ENCODE data around the gene GPS1.

GPS1 gene

GRCh38 chr17:82051776-82052637, at the start of gene GPS1, which contains the start of gene RFNG:
Gene GPS1 (plus strand): TSS chr17:82051898. CDS start chr17:82051932, 34 bp downstream.
Gene RFNG (minus strand): TSS chr17:82051811. CDS start chr17:82051766, 45 bp downstream.
- H3K9me3 ChIP-seq (ENCODE audit: control insufficient read depth, low read depth, low read length): no peaks in the 10 kb centered on the region
- no peaks in the 10 kb centered on the region for H3K27me3 ChIP-seq (ENCODE audit: control insufficient read depth, insufficient read depth, low read length)
- peaks cover 35% of the 10 kb centered on the region for H3K36me3 ChIP-seq (ENCODE audit: control insufficient read depth, low read depth, low read length)
- peak within 1 kb of the TSS; percentile 62 for H3K9ac ChIP-seq (ENCODE audit: low read length)
- peak within 1 kb of the TSS; percentile 85 for H3K4me3 ChIP-seq (ENCODE audit: low read length)
- H3K27ac ChIP-seq (ENCODE audit: low read length): no peak within 1 kb of the TSS
- H3K4me1 ChIP-seq (ENCODE audit: control insufficient read depth, low read depth, low read length): no peaks in the 10 kb centered on the region

- H3K9me3 ChIP-seq (ENCODE audit: control insufficient read depth, low read depth, low read length): no peaks in the 10 kb centered on the region
Measured at GRCh38 chr17:82003411-82004381, 48.0 kb upstream of the GPS1 start.

GRCh38 chr17:82004517-82005455, 46.9 kb upstream of the GPS1 start:
- Histone ChIP-seq H3K9me3 (ENCODE audit: control insufficient read depth, low read depth, low read length) (no peaks in the 10 kb centered on the region), H3K4me3 (ENCODE audit: low read length) (no peak overlapping the region), H3K36me3 (ENCODE audit: control insufficient read depth, low read depth, low read length) (no peaks in the 10 kb centered on the region), H3K9ac (ENCODE audit: low read length) (no peak overlapping the region), H3K4me1 (ENCODE audit: control insufficient read depth, low read depth, low read length) (no peaks in the 10 kb centered on the region), H3K27ac (ENCODE audit: low read length) (no peak overlapping the region), H3K27me3 (ENCODE audit: control insufficient read depth, insufficient read depth, low read length) (no peaks in the 10 kb centered on the region)

More at GRCh38 chr17:82003411-82004381, 48.0 kb upstream of the GPS1 start:
- no peaks in the 10 kb centered on the region for H3K4me1 ChIP-seq (ENCODE audit: control insufficient read depth, low read depth, low read length)
- no peak overlapping the region for H3K27ac ChIP-seq (ENCODE audit: low read length)
- H3K36me3 ChIP-seq (ENCODE audit: control insufficient read depth, low read depth, low read length): no peaks in the 10 kb centered on the region
- H3K9ac ChIP-seq (ENCODE audit: low read length): no peak overlapping the region
- H3K27me3 ChIP-seq (ENCODE audit: control insufficient read depth, insufficient read depth, low read length): no peaks in the 10 kb centered on the region
- H3K4me3 ChIP-seq (ENCODE audit: low read length): no peak overlapping the region

DNA sequence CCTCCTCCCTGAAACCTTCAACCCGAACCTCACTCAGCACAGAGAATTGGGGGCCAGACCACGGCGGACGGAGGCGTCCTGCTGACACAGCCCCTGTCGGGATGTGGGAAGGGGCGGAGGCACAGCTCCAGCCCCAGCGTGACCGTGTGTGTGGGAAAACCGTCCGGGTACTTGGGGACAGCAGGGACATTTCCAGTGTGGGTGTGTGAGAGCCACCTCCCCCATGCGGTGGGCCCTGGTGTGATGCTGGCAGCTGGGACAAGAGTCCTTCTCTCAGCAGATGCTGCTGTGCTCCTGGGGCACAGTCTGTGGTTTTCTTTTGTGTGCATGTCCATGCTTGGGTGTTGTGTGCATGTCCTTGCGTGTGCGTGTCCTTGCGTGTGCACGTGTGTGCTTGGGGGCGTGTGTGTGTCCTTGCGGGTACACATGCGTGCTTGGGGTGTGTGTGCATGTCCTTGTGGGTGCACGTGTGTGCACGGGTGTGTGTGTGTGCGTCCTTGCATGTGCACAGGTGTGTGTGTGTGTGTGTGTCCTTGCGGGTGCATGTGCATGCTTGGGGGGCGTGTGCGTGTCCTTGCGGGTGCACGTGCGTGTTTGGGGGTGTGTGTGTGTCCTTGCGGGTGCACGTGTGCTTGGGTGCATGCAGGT, 45.9 kb upstream of the GPS1 start:
- no peak overlapping the region for H3K9ac ChIP-seq (ENCODE audit: low read length)
- no peaks in the 10 kb centered on the region for H3K4me1 ChIP-seq (ENCODE audit: control insufficient read depth, low read depth, low read length)
- H3K27ac ChIP-seq (ENCODE audit: low read length): no peak overlapping the region
- H3K9me3 ChIP-seq (ENCODE audit: control insufficient read depth, low read depth, low read length): no peaks in the 10 kb centered on the region
- H3K4me3 ChIP-seq (ENCODE audit: low read length): no peak overlapping the region
- no peaks in the 10 kb centered on the region for H3K36me3 ChIP-seq (ENCODE audit: control insufficient read depth, low read depth, low read length)
- H3K27me3 ChIP-seq (ENCODE audit: control insufficient read depth, insufficient read depth, low read length): no peaks in the 10 kb centered on the region

- no peaks in the 10 kb centered on the region for H3K36me3 ChIP-seq (ENCODE audit: control insufficient read depth, low read depth, low read length)
- H3K27me3 ChIP-seq (ENCODE audit: control insufficient read depth, insufficient read depth, low read length): no peaks in the 10 kb centered on the region
- H3K27ac ChIP-seq (ENCODE audit: low read length): no peak overlapping the region
- no peaks in the 10 kb centered on the region for H3K9me3 ChIP-seq (ENCODE audit: control insufficient read depth, low read depth, low read length)
- no peak overlapping the region for H3K4me3 ChIP-seq (ENCODE audit: low read length)
- H3K4me1 ChIP-seq (ENCODE audit: control insufficient read depth, low read depth, low read length): no peaks in the 10 kb centered on the region
- H3K9ac ChIP-seq (ENCODE audit: low read length): no peak overlapping the region
Measured at GRCh38 chr17:82006468-82007227, 45.0 kb upstream of the GPS1 start.

- H3K9ac ChIP-seq (ENCODE audit: low read length): no peak overlapping the region
- no peaks in the 10 kb centered on the region for H3K9me3 ChIP-seq (ENCODE audit: control insufficient read depth, low read depth, low read length)
- no peak overlapping the region for H3K4me3 ChIP-seq (ENCODE audit: low read length)
- no peaks in the 10 kb centered on the region for H3K36me3 ChIP-seq (ENCODE audit: control insufficient read depth, low read depth, low read length)
- H3K27ac ChIP-seq (ENCODE audit: low read length): no peak overlapping the region
- H3K4me1 ChIP-seq (ENCODE audit: control insufficient read depth, low read depth, low read length): no peaks in the 10 kb centered on the region
- no peaks in the 10 kb centered on the region for H3K27me3 ChIP-seq (ENCODE audit: control insufficient read depth, insufficient read depth, low read length)
Measured at GRCh38 chr17:82007228-82007494, 44.5 kb upstream of the GPS1 start.

DNA sequence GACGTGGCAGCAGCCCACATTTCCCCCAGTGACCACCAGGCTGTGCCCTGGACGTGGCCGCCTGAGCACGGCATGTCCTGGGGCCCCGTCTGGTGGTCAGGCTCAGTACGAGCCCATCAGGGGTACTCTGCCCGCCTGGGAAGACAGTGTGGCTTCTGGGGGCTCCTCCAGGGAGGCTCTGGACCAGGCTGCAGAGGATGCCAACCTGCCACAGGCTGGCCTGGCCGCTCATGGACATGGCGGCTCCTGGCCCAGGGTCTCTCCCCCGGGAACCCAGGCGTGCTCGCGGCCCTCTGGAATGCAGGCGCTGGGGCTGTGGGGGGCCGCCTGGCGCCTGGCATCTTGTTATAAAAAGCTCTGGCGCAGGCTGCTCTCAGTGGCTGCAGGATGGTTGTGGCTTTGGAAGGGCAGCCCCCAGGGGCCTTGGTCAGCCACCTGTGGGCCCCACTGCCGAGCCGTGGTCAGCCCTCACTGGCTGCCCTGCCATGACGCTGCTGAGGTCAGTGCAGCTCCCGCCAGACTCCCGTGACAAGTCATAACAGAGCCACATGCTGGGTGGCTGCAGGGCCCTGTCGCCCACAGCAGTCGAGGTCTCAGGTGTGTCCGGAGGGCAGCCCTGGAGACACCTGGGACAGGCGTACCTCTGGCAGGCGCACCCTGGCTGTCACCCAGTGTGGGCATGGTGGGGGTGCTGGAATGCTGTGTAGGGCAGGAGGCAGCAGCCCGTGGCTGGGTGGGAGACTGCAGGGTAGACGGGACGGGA, 44.0 kb upstream of the GPS1 start:
- Histone ChIP-seq H3K4me3 (ENCODE audit: low read length) (no peak overlapping the region), H3K27me3 (ENCODE audit: control insufficient read depth, insufficient read depth, low read length) (no peaks in the 10 kb centered on the region), H3K27ac (ENCODE audit: low read length) (no peak overlapping the region), H3K4me1 (ENCODE audit: control insufficient read depth, low read depth, low read length) (no peaks in the 10 kb centered on the region), H3K36me3 (ENCODE audit: control insufficient read depth, low read depth, low read length) (no peaks in the 10 kb centered on the region), H3K9me3 (ENCODE audit: control insufficient read depth, low read depth, low read length) (no peaks in the 10 kb centered on the region), H3K9ac (ENCODE audit: low read length) (no peak overlapping the region)

GRCh38 chr17:82008258-82008940, 43.3 kb upstream of the GPS1 start:
- H3K4me1 ChIP-seq (ENCODE audit: control insufficient read depth, low read depth, low read length): no peaks in the 10 kb centered on the region
- H3K9ac ChIP-seq (ENCODE audit: low read length): no peak overlapping the region
- H3K4me3 ChIP-seq (ENCODE audit: low read length): no peak overlapping the region
- H3K36me3 ChIP-seq (ENCODE audit: control insufficient read depth, low read depth, low read length): no peaks in the 10 kb centered on the region
- no peak overlapping the region for H3K27ac ChIP-seq (ENCODE audit: low read length)
- no peaks in the 10 kb centered on the region for H3K27me3 ChIP-seq (ENCODE audit: control insufficient read depth, insufficient read depth, low read length)
- H3K9me3 ChIP-seq (ENCODE audit: control insufficient read depth, low read depth, low read length): no peaks in the 10 kb centered on the region

GRCh38 chr17:82008941-82009405, 42.7 kb upstream of the GPS1 start:
- Histone ChIP-seq H3K27me3 (ENCODE audit: control insufficient read depth, insufficient read depth, low read length) (no peaks in the 10 kb centered on the region), H3K36me3 (ENCODE audit: control insufficient read depth, low read depth, low read length) (no peaks in the 10 kb centered on the region), H3K4me1 (ENCODE audit: control insufficient read depth, low read depth, low read length) (no peaks in the 10 kb centered on the region), H3K4me3 (ENCODE audit: low read length) (no peak overlapping the region), H3K9ac (ENCODE audit: low read length) (no peak overlapping the region), H3K27ac (ENCODE audit: low read length) (no peak overlapping the region), H3K9me3 (ENCODE audit: control insufficient read depth, low read depth, low read length) (no peaks in the 10 kb centered on the region)

Measured in iPS-18a (cell line).